GM12891 (cell line): ENCODE data around the gene STRA6.

Source experiments
- DNase-seq: peaks from one replicate; pipeline ENCODE4 v3.0.0; 2011; ENCODE audit warnings: low spot score; ENCODE audit not compliant: insufficient read length
- FAIRE-seq: peaks from 2 replicates; lab custom pipeline; 2011; peaks lifted over from hg19 to GRCh38; lab: Jason Lieb, UNC
- PAX5 ChIP-seq: IDR thresholded peaks from 2 replicates; pipeline ENCODE4 v1.6.1; 2011; ENCODE audit warnings: low read length, moderate library complexity, mild to moderate bottlenecking; ENCODE audit not compliant: insufficient read depth, severe bottlenecking
- POLR2A ChIP-seq: IDR thresholded peaks from 2 replicates; pipeline ENCODE4 v1.6.1; 2011; ENCODE audit warnings: low read depth, low read length, control low read depth
- POLR2AphosphoS5 ChIP-seq: IDR thresholded peaks from 2 replicates; pipeline ENCODE4 v1.6.1; 2011; ENCODE audit warnings: low read depth, low read length, control low read depth
- POU2F2 ChIP-seq: IDR thresholded peaks from 2 replicates; pipeline ENCODE4 v1.6.1; 2011; ENCODE audit warnings: low read depth, mild to moderate bottlenecking, control low read depth, low read length, moderate library complexity
- SPI1 ChIP-seq: IDR thresholded peaks from 2 replicates; pipeline ENCODE4 v1.6.1; 2011; ENCODE audit warnings: low read depth, low read length, control low read depth
- TAF1 ChIP-seq: IDR thresholded peaks from 2 replicates; pipeline ENCODE4 v1.6.1; 2011; ENCODE audit warnings: low read depth, low read length, control low read depth

Gene STRA6

GRCh38 chr15:74135041-74135565, 67.5 kb downstream of the STRA6 start:
- DNase-seq, result no peak
- TF ChIP-seq TAF1 (no peak), SPI1 (no peak), POLR2A (no peak), POU2F2 (no peak), PAX5 (no peak)
- no peak for FAIRE-seq

DNA sequence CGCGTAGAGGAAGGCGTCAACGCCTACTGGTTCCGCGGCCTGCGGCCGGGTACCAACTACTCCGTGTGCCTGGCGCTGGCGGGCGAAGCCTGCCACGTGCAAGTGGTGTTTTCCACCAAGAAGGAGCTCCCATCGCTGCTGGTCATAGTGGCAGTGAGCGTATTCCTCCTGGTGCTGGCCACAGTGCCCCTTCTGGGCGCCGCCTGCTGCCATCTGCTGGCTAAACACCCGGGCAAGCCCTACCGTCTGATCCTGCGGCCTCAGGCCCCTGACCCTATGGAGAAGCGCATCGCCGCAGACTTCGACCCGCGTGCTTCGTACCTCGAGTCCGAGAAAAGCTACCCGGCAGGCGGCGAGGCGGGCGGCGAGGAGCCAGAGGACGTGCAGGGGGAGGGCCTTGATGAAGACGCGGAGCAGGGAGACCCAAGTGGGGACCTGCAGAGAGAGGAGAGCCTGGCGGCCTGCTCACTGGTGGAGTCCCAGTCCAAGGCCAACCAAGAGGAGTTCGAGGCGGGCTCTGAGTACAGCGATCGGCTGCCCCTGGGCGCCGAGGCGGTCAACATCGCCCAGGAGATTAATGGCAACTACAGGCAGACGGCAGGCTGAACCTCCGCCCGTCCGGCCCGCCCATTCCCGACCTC, 68.1 kb downstream of the STRA6 start:
- DNase-seq, result no peak

GRCh38 chr15:74133694-74134386, 68.7 kb downstream of the STRA6 start:
- FAIRE-seq (no peak), DNase-seq (no peak)
- no peak for TF ChIP-seq POU2F2
- no peak for TF ChIP-seq PAX5
- TF ChIP-seq POLR2A, result no peak
- no peak for TF ChIP-seq POLR2AphosphoS5
- no peak for TF ChIP-seq TAF1
- no peak for TF ChIP-seq SPI1

More for the DNA sequence above, 68.1 kb downstream of the STRA6 start:
- FAIRE-seq, result peak; percentile 16
- TF ChIP-seq PAX5 (no peak), POLR2A (no peak), SPI1 (no peak), POLR2AphosphoS5 (no peak), POU2F2 (no peak), TAF1 (no peak)

GRCh38 chr15:74132681-74133651, 69.6 kb downstream of the STRA6 start:
- FAIRE-seq (peak; percentile 75), DNase-seq (no peak)
- no peak for TF ChIP-seq POU2F2
- no peak for TF ChIP-seq TAF1
- TF ChIP-seq PAX5, result no peak
- TF ChIP-seq POLR2AphosphoS5, result no peak

GRCh38 chr15:74131628-74132413, 70.8 kb downstream of the STRA6 start:
- FAIRE-seq, result no peak
- TF ChIP-seq TAF1, result no peak
- TF ChIP-seq POLR2AphosphoS5, result no peak
- TF ChIP-seq SPI1, result no peak
- TF ChIP-seq POU2F2, result no peak
- TF ChIP-seq POLR2A, result no peak
- no peak for TF ChIP-seq PAX5
- no peak for DNase-seq

GRCh38 chr15:74130849-74131627, 71.5 kb downstream of the STRA6 start:
- FAIRE-seq (no peak), DNase-seq (no peak)
- TF ChIP-seq POLR2AphosphoS5 (no peak), PAX5 (no peak), TAF1 (no peak), SPI1 (no peak), POLR2A (no peak), POU2F2 (no peak)

DNA sequence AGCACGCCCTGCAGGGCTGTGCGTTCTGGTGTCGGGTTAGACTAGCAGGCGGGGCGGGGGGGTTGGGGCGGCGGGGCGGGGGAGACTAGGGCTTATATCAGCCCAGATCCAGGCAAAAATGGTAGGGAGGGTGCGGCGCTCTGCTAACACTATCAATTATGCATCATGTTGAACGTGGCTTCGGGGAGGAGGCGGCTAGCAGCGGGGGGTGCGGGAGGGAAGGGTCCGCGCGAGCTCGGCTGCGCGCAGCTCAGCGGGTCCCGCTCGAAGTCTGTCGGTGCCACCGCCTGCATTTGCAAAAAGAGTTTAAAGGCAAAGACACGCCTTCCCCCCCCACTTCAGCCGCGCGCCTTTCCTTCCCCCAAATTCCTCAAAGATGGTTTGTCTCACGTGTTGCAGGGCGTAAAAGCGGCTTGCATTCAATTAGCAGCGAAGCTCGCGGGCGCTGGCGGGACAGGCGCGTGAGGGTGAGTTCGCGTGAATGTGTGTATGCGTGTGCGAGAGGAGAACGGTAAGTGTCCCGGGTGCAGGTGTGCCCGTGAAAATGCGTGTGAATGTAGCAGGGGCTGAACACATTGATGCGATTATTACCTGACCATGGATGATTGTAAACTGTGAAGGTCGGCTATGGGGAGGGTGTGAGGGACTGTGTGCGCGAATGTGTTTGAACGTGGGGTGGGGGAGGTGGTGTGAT, 72.3 kb downstream of the STRA6 start, which contains the start of gene ISLR2:
Gene ISLR2, plus strand, starts transcription at position 432 of the 694 bp plus-strand sequence. CDS start 2,169 bp downstream, outside the sequence.
- FAIRE-seq (no peak), DNase-seq (no peak)
- TF ChIP-seq POLR2A, result no peak
- no peak for TF ChIP-seq POU2F2
- TF ChIP-seq POLR2AphosphoS5, result no peak
